H9 (cell line): ENCODE results near the gene BCAS3. TPM values are rescaled to one million over a fixed set of nuclear protein-coding genes. Genes with fewer than 3 reads are reported as not detected.

Source experiments
- DNase-seq: peaks from one replicate; pipeline ENCODE4 v3.0.0-alpha.2; 2017
- H2AFZ ChIP-seq: one replicate; pipeline ENCODE4 v1.6.1; 2013; ENCODE audit warnings: mild to moderate bottlenecking, low read length, control low read depth, moderate library complexity
- H2AK5ac ChIP-seq: 2 replicates; pipeline ENCODE4 v1.6.1; 2013; ENCODE audit warnings: low read length, control low read depth, mixed read lengths; ENCODE audit not compliant: insufficient read length
- H2BK120ac ChIP-seq: one replicate; pipeline ENCODE4 v1.6.1; 2013; ENCODE audit warnings: low read depth, mild to moderate bottlenecking, low read length, control low read depth, inconsistent platforms; ENCODE audit not compliant: poor library complexity, severe bottlenecking
- H2BK12ac ChIP-seq: 2 replicates; pipeline ENCODE4 v1.6.1; 2013; ENCODE audit warnings: low read length, control low read depth, mixed read lengths, low read depth; ENCODE audit not compliant: insufficient read length
- H2BK15ac ChIP-seq: 2 replicates; pipeline ENCODE4 v1.6.1; 2013; ENCODE audit warnings: low read depth, low read length, control low read depth
- H2BK20ac ChIP-seq: one replicate; pipeline ENCODE4 v1.6.1; 2013; ENCODE audit warnings: low read depth, mild to moderate bottlenecking, low read length, control low read depth, inconsistent platforms; ENCODE audit not compliant: poor library complexity, severe bottlenecking
- H2BK5ac ChIP-seq: 2 replicates; pipeline ENCODE4 v1.6.1; 2013; ENCODE audit warnings: low read length, control low read depth, mixed read lengths; ENCODE audit not compliant: insufficient read length
- H3K14ac ChIP-seq: 2 replicates; pipeline ENCODE4 v1.6.1; 2013; ENCODE audit warnings: low read length, control low read depth; ENCODE audit not compliant: insufficient read depth
- H3K18ac ChIP-seq: 2 replicates; pipeline ENCODE4 v1.6.1; 2013; ENCODE audit warnings: low read depth, mild to moderate bottlenecking, mixed read lengths, low read length, control low read depth; ENCODE audit not compliant: insufficient read length
- H3K23ac ChIP-seq: 2 replicates; pipeline ENCODE4 v1.6.1; 2013; ENCODE audit warnings: low read length, control low read depth, mixed read lengths, low read depth; ENCODE audit not compliant: insufficient read length
- H3K23me2 ChIP-seq: 2 replicates; pipeline ENCODE4 v1.6.1; 2013; ENCODE audit warnings: low read depth, mild to moderate bottlenecking, mixed read lengths, low read length, control low read depth; ENCODE audit not compliant: insufficient read length, poor library complexity, severe bottlenecking
- H3K27ac ChIP-seq: 2 replicates; pipeline ENCODE4 v1.5.1; 2013; ENCODE audit warnings: low read length, control low read depth, mixed read lengths, low read depth; ENCODE audit not compliant: insufficient read length
- H3K27me3 ChIP-seq: 2 replicates; pipeline ENCODE4 v1.6.1; 2013; ENCODE audit warnings: low read length, control low read depth, inconsistent platforms; ENCODE audit not compliant: insufficient read depth
- H3K4ac ChIP-seq: 2 replicates; pipeline ENCODE4 v1.6.1; 2013; ENCODE audit warnings: low read depth, mild to moderate bottlenecking, control low read depth, inconsistent platforms, low read length, moderate library complexity
- H3K4me1 ChIP-seq: 2 replicates; pipeline ENCODE4 v1.6.1; 2013; ENCODE audit warnings: low read length, control low read depth, inconsistent platforms; ENCODE audit not compliant: insufficient read depth
- H3K4me2 ChIP-seq: 2 replicates; pipeline ENCODE4 v1.6.1; 2013; ENCODE audit warnings: low read length, control low read depth, mixed read lengths; ENCODE audit not compliant: insufficient read length, insufficient read depth
- H3K56ac ChIP-seq: 2 replicates; pipeline ENCODE4 v1.6.1; 2013; ENCODE audit warnings: low read depth, mild to moderate bottlenecking, mixed read lengths, low read length, control low read depth; ENCODE audit not compliant: insufficient read length
- H3K79me1 ChIP-seq: 2 replicates; pipeline ENCODE4 v1.6.1; 2013; ENCODE audit warnings: low read depth, mild to moderate bottlenecking, moderate library complexity, low read length, control low read depth, inconsistent platforms; ENCODE audit not compliant: insufficient read depth, poor library complexity, severe bottlenecking
- H3K79me2 ChIP-seq: 2 replicates; pipeline ENCODE4 v1.6.1; 2013; ENCODE audit warnings: low read length, control low read depth, inconsistent platforms; ENCODE audit not compliant: insufficient read depth
- H3K9ac ChIP-seq: 2 replicates; pipeline ENCODE4 v1.6.1; 2013; ENCODE audit warnings: low read length, control low read depth, mixed read lengths; ENCODE audit not compliant: insufficient read length; ENCODE audit errors: extremely low read depth
- H3K9me3 ChIP-seq: one replicate; pipeline ENCODE4 v1.6.1; 2013; ENCODE audit warnings: low read depth, low read length, inconsistent platforms; ENCODE audit not compliant: control insufficient read depth
- H3T11ph ChIP-seq: one replicate; pipeline ENCODE4 v1.6.1; 2013; ENCODE audit warnings: mild to moderate bottlenecking, low read length, control low read depth, inconsistent platforms
- H4K20me1 ChIP-seq: one replicate; pipeline ENCODE4 v1.6.1; 2013; ENCODE audit not compliant: control insufficient read depth, insufficient read length, insufficient read depth
- H4K5ac ChIP-seq: 2 replicates; pipeline ENCODE4 v1.6.1; 2013; ENCODE audit warnings: low read depth, mild to moderate bottlenecking, mixed read lengths, low read length, control low read depth; ENCODE audit not compliant: insufficient read length
- H4K8ac ChIP-seq: replicated peaks from 2 replicates; pipeline ENCODE4 v1.6.1; 2013; ENCODE audit warnings: low read length, control low read depth, mixed read lengths, low read depth; ENCODE audit not compliant: insufficient read length
- H4K91ac ChIP-seq: 2 replicates; pipeline ENCODE4 v1.6.1; 2013; ENCODE audit warnings: low read depth, mild to moderate bottlenecking, moderate library complexity, mixed read lengths, low read length, control low read depth; ENCODE audit not compliant: insufficient read length
- H3K27ac Mint-ChIP-seq, 3 experiments: 2 replicates in 2 of 3; 3 replicates in 1 of 3; pipeline ENCODE4 v1.8.0; 2020 to 2021; ENCODE audit warnings: mixed read lengths in 3 of 3, mild to moderate bottlenecking in 1 of 3, moderate library complexity in 1 of 3
- H3K27me3 Mint-ChIP-seq: 2 replicates; pipeline ENCODE4 v1.8.0; 2021; ENCODE audit warnings: low read depth, mild to moderate bottlenecking, moderate library complexity, mixed read lengths
- H3K36me3 Mint-ChIP-seq, 3 experiments: 2 replicates in 2 of 3; 3 replicates in 1 of 3; pipeline ENCODE4 v1.8.0; 2020 to 2021; ENCODE audit warnings: low read depth in 3 of 3, mixed read lengths in 3 of 3; ENCODE audit not compliant: insufficient read depth in 1 of 3
- H3K4me1 Mint-ChIP-seq, 2 experiments: 2 replicates each; pipeline ENCODE4 v1.8.0; 2020; ENCODE audit warnings: mixed read lengths in 2 of 2
- H3K4me3 Mint-ChIP-seq, 2 experiments: 2 replicates in 1 of 2; 3 replicates in 1 of 2; pipeline ENCODE4 v1.8.0; 2020 to 2021; ENCODE audit warnings: mild to moderate bottlenecking in 2 of 2, mixed read lengths in 2 of 2, moderate library complexity in 1 of 2
- H3K9me3 Mint-ChIP-seq, 2 experiments: 2 replicates in 1 of 2; 3 replicates in 1 of 2; pipeline ENCODE4 v1.8.0; 2020; ENCODE audit warnings: mild to moderate bottlenecking in 2 of 2, mixed read lengths in 2 of 2, moderate library complexity in 1 of 2
- WGBS: extraction: QIAGEN DNeasy Blood & Tissue Kit; methylation state at CpG from one replicate; pipeline ENCODE4 v1.1.7; 2013; ENCODE audit warnings: missing lambda C conversion rate, low lambda C conversion rate, mixed read lengths; ENCODE audit not compliant: insufficient read length; ENCODE audit errors: extremely low coverage; 5-methylcytosine and 5-hydroxymethylcytosine counted together
- total RNA-seq: library from RNA; stranded (reverse); gene quantifications from 2 replicates; pipeline ENCODE4 v1.2.1, GENCODE V29; 2021
- TF ChIP-seq, protein P1 (sequence below): fragments of 200-600 bp; sonication (generic); conservative IDR thresholded peaks from 3 replicates; pipeline ENCODE4 v1.8.0; 2021; ENCODE audit warnings: antibody characterized with exemption, mild to moderate bottlenecking

Gene BCAS3
- total RNA-seq, 1 experiment from 2014 or later: 22.4 TPM

DNA sequence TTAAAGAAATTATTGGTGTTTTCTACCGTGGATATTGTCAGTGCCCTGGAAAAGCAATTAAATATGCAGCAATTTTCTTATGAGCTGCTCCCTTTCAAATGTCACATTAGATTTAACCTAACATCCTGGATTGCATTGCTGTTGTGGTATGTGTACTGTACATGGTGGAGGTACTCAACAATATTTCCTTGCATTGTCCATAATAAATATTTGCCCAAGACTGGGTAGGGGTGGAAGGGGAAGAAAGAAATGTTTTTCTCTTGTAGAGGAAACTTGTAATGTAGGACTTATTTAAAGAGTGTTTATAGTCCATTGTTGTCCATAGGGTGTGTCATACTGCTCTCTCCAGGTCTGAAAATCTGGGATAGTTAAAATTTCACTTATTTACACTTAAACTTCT is 375.8 kb downstream of the BCAS3 start:
- Histone ChIP-seq H4K8ac (no peak overlapping the region), H2AFZ (no peak overlapping the region), H3K27ac (no peak overlapping the region), H2AK5ac (no peak overlapping the region), H4K5ac (no peak overlapping the region), H3K14ac (no peak overlapping the region), H3K18ac (no peak overlapping the region), H2BK15ac (no peak overlapping the region), H3T11ph (no peak overlapping the region), H3K23ac (no peak overlapping the region), H3K4me2 (no peak overlapping the region), H4K20me1 (no peaks in the 10 kb centered on the region), H3K4ac (no peak overlapping the region), H3K56ac (no peak overlapping the region), H4K91ac (no peak overlapping the region), H2BK5ac (no peak overlapping the region), H3K79me1 (no peaks in the 10 kb centered on the region), H3K79me2 (no peaks in the 10 kb centered on the region), H3K9me3 (no peaks in the 10 kb centered on the region), H3K4me1 (no peaks in the 10 kb centered on the region), H3K27me3 (no peaks in the 10 kb centered on the region), H3K9ac (no peak overlapping the region), H3K23me2 (no peaks in the 10 kb centered on the region), H2BK12ac (no peak overlapping the region), H2BK120ac (no peak overlapping the region), H2BK20ac (no peak overlapping the region)
- no peak overlapping the region for H3K4me3 Mint-ChIP-seq
- no peak for DNase-seq
- TF ChIP-seq, protein P1, sequence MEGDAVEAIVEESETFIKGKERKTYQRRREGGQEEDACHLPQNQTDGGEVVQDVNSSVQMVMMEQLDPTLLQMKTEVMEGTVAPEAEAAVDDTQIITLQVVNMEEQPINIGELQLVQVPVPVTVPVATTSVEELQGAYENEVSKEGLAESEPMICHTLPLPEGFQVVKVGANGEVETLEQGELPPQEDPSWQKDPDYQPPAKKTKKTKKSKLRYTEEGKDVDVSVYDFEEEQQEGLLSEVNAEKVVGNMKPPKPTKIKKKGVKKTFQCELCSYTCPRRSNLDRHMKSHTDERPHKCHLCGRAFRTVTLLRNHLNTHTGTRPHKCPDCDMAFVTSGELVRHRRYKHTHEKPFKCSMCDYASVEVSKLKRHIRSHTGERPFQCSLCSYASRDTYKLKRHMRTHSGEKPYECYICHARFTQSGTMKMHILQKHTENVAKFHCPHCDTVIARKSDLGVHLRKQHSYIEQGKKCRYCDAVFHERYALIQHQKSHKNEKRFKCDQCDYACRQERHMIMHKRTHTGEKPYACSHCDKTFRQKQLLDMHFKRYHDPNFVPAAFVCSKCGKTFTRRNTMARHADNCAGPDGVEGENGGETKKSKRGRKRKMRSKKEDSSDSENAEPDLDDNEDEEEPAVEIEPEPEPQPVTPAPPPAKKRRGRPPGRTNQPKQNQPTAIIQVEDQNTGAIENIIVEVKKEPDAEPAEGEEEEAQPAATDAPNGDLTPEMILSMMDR: no peak
- WGBS: no CpG with 5 or more reads among the region's 1 CpG
- H3K27ac Mint-ChIP-seq: no peak overlapping the region
- H3K4me1 Mint-ChIP-seq: no peaks in the 10 kb centered on the region
- H3K36me3 Mint-ChIP-seq: no peaks in the 10 kb centered on the region
- no peaks in the 10 kb centered on the region for H3K27me3 Mint-ChIP-seq
- no peaks in the 10 kb centered on the region for H3K9me3 Mint-ChIP-seq
